Karpas-422 (cell line): ENCODE results near the gene MRAP2. TPM values are rescaled to one million over a fixed set of nuclear protein-coding genes. Genes with fewer than 3 reads are reported as not detected.
"Not testable (repeated sequence)": the region's sequence is repeated elsewhere in the genome, so short reads cannot be mapped to it uniquely, and the experiment has no call there.

Experiments used
- DNase-seq: peaks from one replicate; pipeline ENCODE4 v3.0.0-alpha.2; 2015
- H2AFZ ChIP-seq: fragments of 200-600 bp; sonication (generic); 2 replicates; pipeline ENCODE4 v1.6.1; 2014; ENCODE audit warnings: antibody characterized with exemption, low read length, mixed read lengths
- H3K27ac ChIP-seq: fragments of 200-600 bp; sonication (generic); 2 replicates; pipeline ENCODE4 v1.5.1; 2014; ENCODE audit warnings: mild to moderate bottlenecking, low read length, moderate library complexity
- H3K27me3 ChIP-seq: fragments of 200-600 bp; sonication (generic); 2 replicates; pipeline ENCODE4 v1.6.1; 2014; ENCODE audit warnings: low read length, mixed read lengths
- H3K36me3 ChIP-seq: fragments of 200-600 bp; sonication (generic); 2 replicates; pipeline ENCODE4 v1.6.1; 2014; ENCODE audit warnings: low read length, mixed read lengths; ENCODE audit not compliant: insufficient read depth
- H3K4me1 ChIP-seq: fragments of 200-600 bp; sonication (generic); 2 replicates; pipeline ENCODE4 v1.6.1; 2014; ENCODE audit warnings: mild to moderate bottlenecking, low read length, mixed read lengths
- H3K4me2 ChIP-seq: fragments of 200-600 bp; sonication (generic); 2 replicates; pipeline ENCODE4 v1.6.1; 2014; ENCODE audit warnings: low read length, low read depth, mild to moderate bottlenecking; ENCODE audit not compliant: poor library complexity, severe bottlenecking
- H3K4me3 ChIP-seq: fragments of 200-600 bp; sonication (generic); 2 replicates; pipeline ENCODE4 v1.5.1; 2014; ENCODE audit warnings: mild to moderate bottlenecking, antibody characterized with exemption, low read length, mixed read lengths
- H3K79me2 ChIP-seq: fragments of 200-600 bp; sonication (generic); 2 replicates; pipeline ENCODE4 v1.6.1; 2014; ENCODE audit warnings: mild to moderate bottlenecking, low read length, mixed read lengths
- H3K9ac ChIP-seq: fragments of 200-600 bp; sonication (generic); 2 replicates; pipeline ENCODE4 v1.6.0; 2014; ENCODE audit warnings: low read length
- H3K9me2 ChIP-seq: fragments of 200-600 bp; sonication (generic), shearing (Covaris generic); replicated peaks from 2 replicates; pipeline ENCODE4 v1.6.0; 2014; ENCODE audit warnings: mild to moderate bottlenecking, low read length, moderate library complexity; ENCODE audit not compliant: insufficient read depth
- H3K9me3 ChIP-seq: fragments of 300-700, 200-600 bp; sonication (generic); 2 replicates; pipeline ENCODE4 v1.6.1; 2014; ENCODE audit warnings: low read length, mixed read lengths
- H4K20me1 ChIP-seq: fragments of 200-600 bp; sonication (generic); 2 replicates; pipeline ENCODE4 v1.6.1; 2014; ENCODE audit warnings: mild to moderate bottlenecking, antibody characterized with exemption, low read length, low read depth; ENCODE audit not compliant: insufficient read depth
- total RNA-seq: library from RNA; depleted of rRNA; stranded (reverse); fragments of >200 nt; shearing (Covaris generic); gene quantifications from 2 replicates; pipeline ENCODE4 v1.2.3, GENCODE V29; 2014; ENCODE audit warnings: low replicate concordance

Gene MRAP2
- total RNA-seq, 1 experiment from 2014 or later, result not detected

DNA sequence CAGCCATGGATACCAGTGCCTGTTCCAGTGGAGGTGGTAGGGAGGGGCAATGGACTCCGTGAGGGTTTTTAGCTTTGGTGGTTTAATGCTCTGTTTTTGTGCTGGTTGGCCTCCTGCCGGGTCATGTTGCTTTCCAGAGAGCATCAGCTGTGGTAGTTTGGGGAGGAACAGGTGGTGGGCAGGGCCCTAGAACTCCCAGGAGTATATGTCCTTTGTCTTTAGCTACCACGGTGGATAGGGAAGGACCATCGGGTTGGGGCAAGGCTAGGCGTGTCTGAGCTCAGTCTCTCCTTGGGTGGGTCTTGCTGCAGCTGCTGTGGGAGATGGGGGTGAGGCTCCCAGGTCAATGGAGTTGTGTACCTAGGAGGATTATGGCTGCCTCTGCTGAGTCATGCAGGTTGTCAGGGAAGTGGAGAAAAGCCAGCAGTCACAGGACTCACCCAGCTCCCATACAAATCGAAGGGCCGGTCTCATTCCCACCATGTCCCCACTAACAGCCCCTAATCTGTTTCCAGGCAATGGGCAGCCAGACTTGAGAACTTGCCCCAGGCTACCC, 38.9 kb downstream of the MRAP2 start:
- no peak overlapping the region for H2AFZ ChIP-seq

DNA sequence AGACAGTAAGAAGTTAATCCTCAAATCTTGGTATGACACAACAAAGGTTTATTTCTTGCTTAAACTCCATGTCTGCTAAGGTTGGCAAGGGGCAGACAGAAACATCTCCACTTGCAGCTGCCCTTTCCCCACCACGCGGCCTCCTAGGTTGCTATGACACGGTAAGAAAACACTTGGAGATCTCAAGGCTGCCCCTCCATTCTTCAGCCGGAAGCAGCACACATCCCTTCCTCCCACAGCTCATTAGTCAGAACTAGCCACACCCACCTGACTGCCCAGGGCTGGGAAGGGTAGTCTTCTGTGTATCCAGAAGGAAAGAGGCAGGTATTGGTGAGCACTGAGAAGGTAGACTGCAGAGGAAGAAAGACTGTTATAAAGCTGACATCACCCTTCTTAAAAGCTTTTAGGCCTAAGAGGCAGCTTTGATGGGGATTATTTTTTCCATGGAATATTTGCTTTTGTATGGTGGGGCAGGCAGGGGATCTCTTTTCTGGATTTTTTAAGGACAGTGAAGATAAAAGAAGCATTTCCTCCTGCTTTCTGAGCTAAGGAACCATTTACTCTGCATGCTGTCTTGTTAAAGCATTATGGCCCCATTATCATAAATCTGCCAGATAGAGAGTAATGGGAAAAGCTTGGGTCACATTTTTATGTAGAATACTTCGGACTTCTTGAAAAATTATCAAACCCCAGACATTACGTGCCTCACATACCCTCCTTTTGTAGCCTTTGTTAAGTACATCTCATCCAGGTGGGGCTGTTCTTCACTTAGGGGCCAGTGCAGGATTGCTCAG, 41.6 kb downstream of the MRAP2 start:
- Histone ChIP-seq H3K9me3 (no peaks in the 10 kb centered on the region), H3K27ac (no peak overlapping the region), H3K4me2 (no peak overlapping the region), H3K9ac (no peak overlapping the region), H4K20me1 (no peaks in the 10 kb centered on the region), H3K79me2 (no peaks in the 10 kb centered on the region), H2AFZ (no peak overlapping the region), H3K9me2 (no peaks in the 10 kb centered on the region), H3K27me3 (no peaks in the 10 kb centered on the region; the same call in 1 of the 2 replicates), H3K4me3 (no peak overlapping the region), H3K36me3 (no peaks in the 10 kb centered on the region), H3K4me1 (no peaks in the 10 kb centered on the region; the same call in 1 of the 2 replicates)
- no peak for DNase-seq

More for the DNA sequence above, 38.9 kb downstream of the MRAP2 start:
- no peak overlapping the region for H3K9ac ChIP-seq
- no peaks in the 10 kb centered on the region for H3K79me2 ChIP-seq
- no peaks in the 10 kb centered on the region for H4K20me1 ChIP-seq
- H3K27ac ChIP-seq, result no peak overlapping the region
- DNase-seq, result no peak
- no peak overlapping the region for H3K4me3 ChIP-seq
- H3K4me1 ChIP-seq, result no peaks in the 10 kb centered on the region; the same call in 1 of the 2 replicates
- H3K9me3 ChIP-seq, result no peaks in the 10 kb centered on the region
- no peak overlapping the region for H3K4me2 ChIP-seq
- H3K9me2 ChIP-seq, result no peaks in the 10 kb centered on the region
- H3K27me3 ChIP-seq, result no peaks in the 10 kb centered on the region
- H3K36me3 ChIP-seq, result no peaks in the 10 kb centered on the region

DNA sequence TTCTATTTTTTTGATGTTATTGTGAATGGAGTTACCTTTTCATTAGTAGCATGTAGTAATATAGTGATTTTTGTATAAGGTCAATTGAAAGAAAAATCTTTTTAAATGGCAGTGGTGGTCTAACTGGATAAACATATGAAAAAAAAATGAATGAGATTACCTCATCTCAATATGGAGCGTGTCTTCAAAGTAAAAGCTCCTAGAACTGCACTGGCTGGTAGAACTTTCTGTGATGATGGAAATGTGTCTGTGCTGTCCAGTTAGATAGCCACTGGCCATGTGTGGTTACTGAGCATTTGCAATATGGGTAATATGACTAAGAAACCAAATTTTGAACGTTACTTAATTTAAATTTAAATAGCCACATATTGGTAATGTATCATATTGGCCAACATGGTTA, 44.1 kb downstream of the MRAP2 start:
- H3K9me3 ChIP-seq, result no peaks in the 10 kb centered on the region
- H3K9ac ChIP-seq, result no peak overlapping the region
- H3K79me2 ChIP-seq, result no peaks in the 10 kb centered on the region
- no peak for DNase-seq
- H3K4me3 ChIP-seq, result no peak overlapping the region
- H2AFZ ChIP-seq, result no peak overlapping the region
- no peaks in the 10 kb centered on the region; the same call in 1 of the 2 replicates for H3K4me1 ChIP-seq
- no peaks in the 10 kb centered on the region for H4K20me1 ChIP-seq
- no peaks in the 10 kb centered on the region for H3K9me2 ChIP-seq
- no peak overlapping the region for H3K4me2 ChIP-seq
- H3K27ac ChIP-seq, result no peak overlapping the region
- H3K27me3 ChIP-seq, result no peaks in the 10 kb centered on the region; the same call in 1 of the 2 replicates
- H3K36me3 ChIP-seq, result no peaks in the 10 kb centered on the region

DNA sequence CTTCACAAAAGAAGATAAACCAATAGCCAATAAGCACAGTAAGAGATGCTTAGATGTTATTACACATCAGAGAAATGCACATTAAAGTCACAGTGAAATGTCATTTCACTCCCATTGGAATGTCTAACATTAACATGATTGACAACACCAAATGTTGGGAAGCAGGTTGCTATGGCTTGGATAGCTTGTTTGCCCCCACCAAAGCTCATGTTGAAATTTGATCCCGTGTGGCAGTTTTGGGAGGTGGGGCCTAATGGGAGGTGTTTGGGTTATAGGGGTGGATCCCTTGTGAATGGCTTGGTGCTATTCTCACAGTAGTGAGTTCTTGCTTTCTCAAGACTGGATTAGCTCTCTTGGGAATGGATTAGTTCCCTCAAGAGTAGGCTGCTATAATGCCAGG, 44.8 kb downstream of the MRAP2 start:
- H3K27me3 ChIP-seq, result no peaks in the 10 kb centered on the region; the same call in 1 of the 2 replicates
- H3K4me2 ChIP-seq, result no peak overlapping the region
- no peaks in the 10 kb centered on the region for H3K9me2 ChIP-seq
- H3K9me3 ChIP-seq, result no peaks in the 10 kb centered on the region
- DNase-seq, result no peak
- H3K79me2 ChIP-seq, result no peaks in the 10 kb centered on the region
- H3K4me1 ChIP-seq, result no peaks in the 10 kb centered on the region; the same call in 1 of the 2 replicates
- H3K27ac ChIP-seq, result no peak overlapping the region
- no peak overlapping the region for H3K9ac ChIP-seq
- no peak overlapping the region for H3K4me3 ChIP-seq
- no peaks in the 10 kb centered on the region for H4K20me1 ChIP-seq
- no peaks in the 10 kb centered on the region for H3K36me3 ChIP-seq
- no peak overlapping the region for H2AFZ ChIP-seq

DNA sequence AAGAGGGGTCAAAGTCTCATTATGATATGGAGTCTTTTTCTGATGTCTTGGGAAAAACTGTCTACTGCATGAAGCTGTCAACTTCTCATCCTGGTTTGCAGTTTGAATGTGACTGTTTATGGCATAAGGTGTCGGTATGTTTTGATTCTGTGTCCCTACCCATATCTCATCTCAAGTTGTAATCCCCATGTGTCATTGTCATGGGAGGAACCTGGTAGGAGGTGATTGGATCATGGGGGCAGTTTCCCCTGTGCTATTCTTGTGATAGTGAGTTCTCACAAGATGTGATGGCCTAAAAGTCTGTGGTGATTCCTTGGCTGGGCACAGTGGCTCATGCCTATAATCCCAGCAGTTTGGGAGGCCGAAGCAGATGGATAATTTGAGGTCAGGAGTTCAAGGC, 47.6 kb downstream of the MRAP2 start:
- no peaks in the 10 kb centered on the region for H3K9me3 ChIP-seq
- H3K4me2 ChIP-seq, result no peak overlapping the region
- no peaks in the 10 kb centered on the region for H3K9me2 ChIP-seq
- no peaks in the 10 kb centered on the region for H3K4me1 ChIP-seq
- H2AFZ ChIP-seq, result no peak overlapping the region
- no peaks in the 10 kb centered on the region for H3K36me3 ChIP-seq
- H3K4me3 ChIP-seq, result no peak overlapping the region
- H3K27me3 ChIP-seq, result no peaks in the 10 kb centered on the region; the same call in 1 of the 2 replicates
- H4K20me1 ChIP-seq, result no peaks in the 10 kb centered on the region
- H3K27ac ChIP-seq, result no peak overlapping the region
- H3K79me2 ChIP-seq, result no peaks in the 10 kb centered on the region
- no peak overlapping the region for H3K9ac ChIP-seq
- DNase-seq, result no peak

DNA sequence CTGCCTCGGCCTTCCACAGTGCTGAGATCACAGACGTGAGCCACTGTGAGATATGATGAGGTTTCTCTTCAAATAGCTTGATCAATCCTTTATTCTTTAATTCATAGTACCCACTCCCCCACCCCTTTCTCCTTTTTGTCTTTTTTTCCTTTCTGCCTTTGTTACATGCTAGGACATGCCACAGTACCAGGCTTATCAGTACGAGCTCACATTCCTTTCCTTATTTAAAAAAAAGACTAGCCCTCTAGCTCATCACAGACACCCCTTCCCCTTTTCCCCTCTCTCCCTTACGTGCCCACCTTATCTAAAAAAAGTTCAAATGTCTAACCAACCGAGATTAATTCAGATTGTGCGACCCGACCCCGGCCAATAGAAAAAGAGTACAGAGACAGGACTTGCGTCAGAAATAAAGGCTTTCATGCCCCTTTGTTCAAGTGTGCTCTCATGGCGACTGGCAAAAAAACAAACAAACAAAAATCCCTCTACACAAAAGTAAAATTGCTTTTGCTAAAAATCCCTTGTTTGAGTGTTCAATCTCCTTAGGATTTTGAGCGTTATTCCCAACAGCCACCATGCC, 49.2 kb downstream of the MRAP2 start:
- Histone ChIP-seq H3K9me2 (no peaks in the 10 kb centered on the region), H4K20me1 (no peaks in the 10 kb centered on the region), H3K27ac (no peak overlapping the region), H3K9me3 (no peaks in the 10 kb centered on the region), H3K79me2 (no peaks in the 10 kb centered on the region), H3K4me1 (no peaks in the 10 kb centered on the region), H3K27me3 (no peaks in the 10 kb centered on the region; the same call in 1 of the 2 replicates), H2AFZ (no peak overlapping the region), H3K36me3 (no peaks in the 10 kb centered on the region), H3K4me3 (no peak overlapping the region), H3K4me2 (no peak overlapping the region), H3K9ac (no peak overlapping the region)
- no peak for DNase-seq

DNA sequence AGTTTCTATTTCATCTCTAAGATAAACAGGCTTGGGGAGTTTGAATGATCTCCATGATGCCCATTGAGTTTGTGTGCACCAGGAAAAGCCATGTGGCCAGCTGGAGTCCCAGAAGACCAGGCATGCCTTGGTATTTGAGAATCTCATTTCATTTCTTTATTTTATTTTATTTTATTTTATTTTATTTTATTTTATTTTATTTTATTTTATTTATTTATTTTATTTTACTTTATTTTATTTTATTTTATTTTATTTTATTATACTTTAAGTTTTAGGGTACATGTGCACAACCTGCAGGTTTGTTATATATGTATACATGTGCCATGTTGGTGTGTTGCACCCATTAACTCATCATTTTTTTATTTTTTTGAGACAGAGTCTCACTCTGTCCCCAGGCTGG, 51.1 kb downstream of the MRAP2 start:
- H3K36me3 ChIP-seq, H3K4me3 ChIP-seq, H3K9ac ChIP-seq, H3K27me3 ChIP-seq, H3K27ac ChIP-seq, H3K4me2 ChIP-seq, H3K9me2 ChIP-seq, H2AFZ ChIP-seq, H4K20me1 ChIP-seq, DNase-seq, H3K9me3 ChIP-seq, H3K4me1 ChIP-seq, H3K79me2 ChIP-seq: not testable (repeated sequence)

DNA sequence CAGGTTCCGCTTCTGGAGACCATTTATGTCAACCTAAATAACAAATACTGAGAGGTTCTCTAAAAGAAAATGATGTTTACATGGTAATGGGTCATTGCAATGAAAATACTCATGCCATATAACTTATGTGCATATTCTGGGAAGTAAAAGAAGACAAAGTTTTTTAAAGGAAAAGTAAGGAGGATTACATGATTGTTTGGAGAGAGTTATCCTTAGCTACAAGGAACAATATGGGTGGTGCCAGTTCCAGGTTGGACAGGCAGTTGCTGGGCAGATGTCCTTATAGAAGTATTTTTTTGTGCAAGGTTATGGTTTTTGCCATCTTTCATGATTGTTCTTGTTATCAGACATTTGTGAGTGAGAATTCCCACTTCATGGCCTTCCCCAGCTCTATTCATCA, 52.5 kb downstream of the MRAP2 start:
- no peak overlapping the region for H3K4me3 ChIP-seq
- H3K4me2 ChIP-seq, result no peak overlapping the region
- H3K9me3 ChIP-seq, result no peaks in the 10 kb centered on the region
- H2AFZ ChIP-seq, result no peak overlapping the region
- no peaks in the 10 kb centered on the region for H3K27me3 ChIP-seq
- DNase-seq, result no peak
- no peaks in the 10 kb centered on the region for H4K20me1 ChIP-seq
- no peaks in the 10 kb centered on the region for H3K79me2 ChIP-seq
- no peaks in the 10 kb centered on the region for H3K4me1 ChIP-seq
- H3K9me2 ChIP-seq, result no peaks in the 10 kb centered on the region
- no peak overlapping the region for H3K9ac ChIP-seq
- H3K36me3 ChIP-seq, result no peaks in the 10 kb centered on the region
- no peak overlapping the region for H3K27ac ChIP-seq
